ENCODE results near the gene DIP2A. TPM values are rescaled to one million over a fixed set of nuclear protein-coding genes. Genes with fewer than 3 reads are reported as not detected.

The DIP2A gene
- total and polyA plus RNA-seq, 2 of the 8 experiments (the other 6 are each of a cell fraction or from before 2014, with no cell fraction given) = 16.0 to 27.1 TPM

GRCh38 chr21:46556802-46557201, 98.1 kb downstream of the DIP2A start (continued):
- no peak for TF ChIP-seq TEAD4 (IDR thresholded peaks at IDR 0.05; ENCODE audit: low read depth, low read length)
- no peak for TF ChIP-seq KDM1A (IDR thresholded peaks at IDR 0.05; ENCODE audit: borderline replicate concordance, low read length)
